GM23338 (cell line): ENCODE measurements around the gene LIN54. TPM values are rescaled to one million over a fixed set of nuclear protein-coding genes. Genes with fewer than 3 reads are reported as not detected.

Experiments used
- ATAC-seq: fragments of 200-7000 bp; cut with Tn5 transposase; 3 replicates; pipeline ENCODE4 v1.9.1; 2020
- DNase-seq: peaks from one replicate; pipeline ENCODE4 v3.0.0-alpha.2; 2015; ENCODE audit warnings: low spot score
- H2AFZ ChIP-seq: fragments of 200-600 bp; sonication (generic); 2 replicates; pipeline ENCODE4 v1.8.0; 2016; ENCODE audit warnings: antibody characterized with exemption, mild to moderate bottlenecking, moderate library complexity
- H3F3A ChIP-seq: fragments of 200-600 bp; sonication (generic); replicated peaks from 2 replicates; pipeline ENCODE4 v1.8.0; 2017; ENCODE audit warnings: antibody characterized with exemption, mixed run types, low read depth
- H3K27ac ChIP-seq: fragments of 200-600 bp; sonication (generic); 2 replicates; pipeline ENCODE4 v1.6.1; 2016; ENCODE audit warnings: low read depth
- H3K27me3 ChIP-seq: fragments of 200-600 bp; sonication (generic); 2 replicates; pipeline ENCODE4 v1.8.0; 2016; ENCODE audit warnings: mild to moderate bottlenecking, mixed run types, moderate library complexity; ENCODE audit not compliant: insufficient read depth
- H3K36me3 ChIP-seq: fragments of 200-600 bp; sonication (generic); 2 replicates; pipeline ENCODE4 v1.8.0; 2016; ENCODE audit warnings: mild to moderate bottlenecking; ENCODE audit not compliant: insufficient read depth
- H3K4me1 ChIP-seq: fragments of 200-600 bp; sonication (generic); 2 replicates; pipeline ENCODE4 v1.8.0; 2016; ENCODE audit warnings: mild to moderate bottlenecking, moderate library complexity; ENCODE audit not compliant: insufficient read depth
- H3K4me2 ChIP-seq: fragments of 200-600 bp; sonication (generic); 2 replicates; pipeline ENCODE4 v1.7.1; 2017; ENCODE audit warnings: mixed run types
- H3K4me3 ChIP-seq: fragments of 200-600 bp; sonication (generic); 2 replicates; pipeline ENCODE4 v1.6.1; 2016; ENCODE audit warnings: mixed run types
- H3K79me2 ChIP-seq: fragments of 200-600 bp; sonication (generic); replicated peaks from 2 replicates; pipeline ENCODE4 v1.8.0; 2017; ENCODE audit warnings: mild to moderate bottlenecking; ENCODE audit not compliant: insufficient read depth
- H3K9me2 ChIP-seq: fragments of 200-600 bp; sonication (generic); 2 replicates; pipeline ENCODE4 v1.8.0; 2017; ENCODE audit not compliant: insufficient read depth
- H4K20me1 ChIP-seq: fragments of 200-600 bp; sonication (generic); replicated peaks from 2 replicates; pipeline ENCODE4 v1.8.0; 2017; ENCODE audit warnings: mild to moderate bottlenecking; ENCODE audit not compliant: insufficient read depth
- H3K27ac Mint-ChIP-seq: 2 replicates; pipeline ENCODE4 v1.8.0; 2020; ENCODE audit warnings: inconsistent platforms, mild to moderate bottlenecking, moderate library complexity, mixed read lengths
- H3K27me3 Mint-ChIP-seq: 3 replicates; pipeline ENCODE4 v1.8.0; 2022; ENCODE audit warnings: low read depth, mild to moderate bottlenecking, moderate library complexity, mixed read lengths, inconsistent platforms; ENCODE audit not compliant: insufficient read depth, poor library complexity
- H3K36me3 Mint-ChIP-seq: 3 replicates; pipeline ENCODE4 v1.8.0; 2021; ENCODE audit warnings: low read depth, mild to moderate bottlenecking, inconsistent platforms, moderate library complexity, mixed read lengths
- H3K4me1 Mint-ChIP-seq: 3 replicates; pipeline ENCODE4 v1.8.0; 2020; ENCODE audit warnings: mild to moderate bottlenecking, inconsistent platforms, mixed read lengths
- H3K4me3 Mint-ChIP-seq: 3 replicates; pipeline ENCODE4 v1.8.0; 2021; ENCODE audit warnings: moderate library complexity, mild to moderate bottlenecking, inconsistent platforms, mixed read lengths
- H3K9me3 Mint-ChIP-seq: 3 replicates; pipeline ENCODE4 v1.8.0; 2020; ENCODE audit warnings: moderate library complexity, mild to moderate bottlenecking, inconsistent platforms, mixed read lengths
- CREB1 ChIP-seq: fragments of 250-450 bp; sonication (Bioruptor Pico); IDR thresholded peaks from 2 replicates; pipeline ENCODE4 v1.5.0; 2020; ENCODE audit warnings: low read depth, mild to moderate bottlenecking, moderate library complexity
- CTCF ChIP-seq, 2 experiments: fragments of 200-600 bp in 1 of 2; sonication (generic) in 1 of 2; conservative IDR thresholded peaks; 2 replicates each; pipeline versions ENCODE4 v1.5.1 to v1.6.1; 2016 to 2017; ENCODE audit warnings: antibody characterized with exemption in 2 of 2, low read depth in 2 of 2, mild to moderate bottlenecking in 2 of 2, moderate library complexity in 1 of 2
- ETS1 ChIP-seq: IDR thresholded peaks from 2 replicates; pipeline ENCODE4 v1.6.1; 2016; ENCODE audit warnings: antibody characterized with exemption
- EZH2 ChIP-seq: fragments of 200-600 bp; sonication (generic); IDR thresholded peaks from one replicate; pipeline ENCODE4 v1.8.0; 2017; ENCODE audit warnings: antibody characterized with exemption, mild to moderate bottlenecking, low read depth; ENCODE audit not compliant: unreplicated experiment
- EZH2phosphoT487 ChIP-seq: fragments of 200-600 bp; sonication (generic); IDR thresholded peaks from one replicate; pipeline ENCODE4 v1.8.1; 2018; ENCODE audit warnings: antibody characterized with exemption; ENCODE audit not compliant: unreplicated experiment
- JUNB ChIP-seq: IDR thresholded peaks from one replicate; pipeline ENCODE4 v1.6.1; 2016; ENCODE audit warnings: antibody characterized with exemption; ENCODE audit not compliant: unreplicated experiment
- NANOG ChIP-seq: IDR thresholded peaks from 2 replicates; pipeline ENCODE4 v1.6.1; 2016; ENCODE audit warnings: antibody characterized with exemption, borderline replicate concordance
- POLR2AphosphoS5 ChIP-seq: IDR thresholded peaks from 2 replicates; pipeline ENCODE4 v1.6.1; 2016; ENCODE audit warnings: antibody characterized with exemption, low read depth
- STAT1 ChIP-seq: IDR thresholded peaks from one replicate; pipeline ENCODE4 v1.6.1; 2016; ENCODE audit warnings: antibody characterized with exemption; ENCODE audit not compliant: unreplicated experiment
- ZNF114 ChIP-seq: fragments of 250-450 bp; sonication (Bioruptor Pico); IDR thresholded peaks from 2 replicates; pipeline ENCODE4 v1.5.0; 2020; ENCODE audit warnings: mild to moderate bottlenecking, moderate library complexity
- ZNF331 ChIP-seq: fragments of 250-450 bp; sonication (Bioruptor Pico); IDR thresholded peaks from 2 replicates; pipeline ENCODE4 v1.5.0; 2020; ENCODE audit warnings: low read depth, mild to moderate bottlenecking, moderate library complexity
- polyA plus RNA-seq: library from polyadenylated mRNA; unstranded; fragments of >200 nt; fragmentation: Nextera tagmentation; extraction: Ambion mirVana; gene quantifications from 2 replicates; pipeline ENCODE4 v1.2.1, GENCODE V29; 2016
- total RNA-seq: library from RNA; depleted of rRNA; stranded (reverse); fragments of >200 nt; shearing (Covaris generic); gene quantifications from 2 replicates; pipeline ENCODE4 v1.2.3, GENCODE V29; 2014
- TF ChIP-seq, protein P1 (sequence below): IDR thresholded peaks from one replicate; pipeline ENCODE4 v1.6.1; 2018; ENCODE audit warnings: antibody characterized with exemption; ENCODE audit not compliant: unreplicated experiment
- TF ChIP-seq, protein P2 (sequence below): fragments of 250-450 bp; sonication (Bioruptor Pico); IDR thresholded peaks from 2 replicates; pipeline ENCODE4 v1.5.0; 2020; ENCODE audit warnings: mild to moderate bottlenecking, moderate library complexity

Gene LIN54
- total and polyA plus RNA-seq, 2 experiments from 2014 or later = 4.0 to 11.2 TPM

DNA sequence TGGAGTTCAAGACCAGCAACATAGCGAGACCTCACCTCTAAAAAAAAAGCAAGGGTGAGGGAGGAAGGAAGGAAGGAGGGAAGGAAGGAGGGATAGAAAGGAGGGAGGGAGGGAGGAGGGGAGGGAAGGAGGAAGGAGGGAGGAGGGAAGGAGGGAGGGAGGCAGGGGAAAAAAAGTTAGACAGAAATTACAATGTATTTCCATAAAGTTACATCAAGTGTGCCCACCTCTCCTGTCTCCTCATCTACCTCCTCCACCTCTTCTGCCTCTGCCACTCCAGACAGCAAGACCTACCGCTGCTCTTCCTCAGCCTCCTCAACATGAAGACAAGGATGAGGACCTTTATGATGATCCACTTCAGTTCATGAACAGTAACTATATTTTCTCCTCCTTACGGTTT, 8.3 kb downstream of the LIN54 start:
- H3K36me3 ChIP-seq = no peaks in the 10 kb centered on the region
- peaks cover 35% of the 10 kb centered on the region for H3K79me2 ChIP-seq

More for the DNA sequence above, 8.3 kb downstream of the LIN54 start:
- no peak for TF ChIP-seq STAT1
- TF ChIP-seq EZH2phosphoT487 = no peak
- TF ChIP-seq, protein P1, sequence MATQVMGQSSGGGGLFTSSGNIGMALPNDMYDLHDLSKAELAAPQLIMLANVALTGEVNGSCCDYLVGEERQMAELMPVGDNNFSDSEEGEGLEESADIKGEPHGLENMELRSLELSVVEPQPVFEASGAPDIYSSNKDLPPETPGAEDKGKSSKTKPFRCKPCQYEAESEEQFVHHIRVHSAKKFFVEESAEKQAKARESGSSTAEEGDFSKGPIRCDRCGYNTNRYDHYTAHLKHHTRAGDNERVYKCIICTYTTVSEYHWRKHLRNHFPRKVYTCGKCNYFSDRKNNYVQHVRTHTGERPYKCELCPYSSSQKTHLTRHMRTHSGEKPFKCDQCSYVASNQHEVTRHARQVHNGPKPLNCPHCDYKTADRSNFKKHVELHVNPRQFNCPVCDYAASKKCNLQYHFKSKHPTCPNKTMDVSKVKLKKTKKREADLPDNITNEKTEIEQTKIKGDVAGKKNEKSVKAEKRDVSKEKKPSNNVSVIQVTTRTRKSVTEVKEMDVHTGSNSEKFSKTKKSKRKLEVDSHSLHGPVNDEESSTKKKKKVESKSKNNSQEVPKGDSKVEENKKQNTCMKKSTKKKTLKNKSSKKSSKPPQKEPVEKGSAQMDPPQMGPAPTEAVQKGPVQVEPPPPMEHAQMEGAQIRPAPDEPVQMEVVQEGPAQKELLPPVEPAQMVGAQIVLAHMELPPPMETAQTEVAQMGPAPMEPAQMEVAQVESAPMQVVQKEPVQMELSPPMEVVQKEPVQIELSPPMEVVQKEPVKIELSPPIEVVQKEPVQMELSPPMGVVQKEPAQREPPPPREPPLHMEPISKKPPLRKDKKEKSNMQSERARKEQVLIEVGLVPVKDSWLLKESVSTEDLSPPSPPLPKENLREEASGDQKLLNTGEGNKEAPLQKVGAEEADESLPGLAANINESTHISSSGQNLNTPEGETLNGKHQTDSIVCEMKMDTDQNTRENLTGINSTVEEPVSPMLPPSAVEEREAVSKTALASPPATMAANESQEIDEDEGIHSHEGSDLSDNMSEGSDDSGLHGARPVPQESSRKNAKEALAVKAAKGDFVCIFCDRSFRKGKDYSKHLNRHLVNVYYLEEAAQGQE = no peak
- no peak for TF ChIP-seq EZH2
- TF ChIP-seq NANOG = no peak
- TF ChIP-seq CTCF (conservative IDR thresholded peaks at IDR 0.05; ENCODE audit: low read depth in 2 of 2) = no peak
- TF ChIP-seq ZNF114 (CRISPR knock-in tag) = no peak
- TF ChIP-seq ETS1 = no peak
- no peak for TF ChIP-seq POLR2AphosphoS5
- no peak for TF ChIP-seq ZNF331
- TF ChIP-seq, protein P2, sequence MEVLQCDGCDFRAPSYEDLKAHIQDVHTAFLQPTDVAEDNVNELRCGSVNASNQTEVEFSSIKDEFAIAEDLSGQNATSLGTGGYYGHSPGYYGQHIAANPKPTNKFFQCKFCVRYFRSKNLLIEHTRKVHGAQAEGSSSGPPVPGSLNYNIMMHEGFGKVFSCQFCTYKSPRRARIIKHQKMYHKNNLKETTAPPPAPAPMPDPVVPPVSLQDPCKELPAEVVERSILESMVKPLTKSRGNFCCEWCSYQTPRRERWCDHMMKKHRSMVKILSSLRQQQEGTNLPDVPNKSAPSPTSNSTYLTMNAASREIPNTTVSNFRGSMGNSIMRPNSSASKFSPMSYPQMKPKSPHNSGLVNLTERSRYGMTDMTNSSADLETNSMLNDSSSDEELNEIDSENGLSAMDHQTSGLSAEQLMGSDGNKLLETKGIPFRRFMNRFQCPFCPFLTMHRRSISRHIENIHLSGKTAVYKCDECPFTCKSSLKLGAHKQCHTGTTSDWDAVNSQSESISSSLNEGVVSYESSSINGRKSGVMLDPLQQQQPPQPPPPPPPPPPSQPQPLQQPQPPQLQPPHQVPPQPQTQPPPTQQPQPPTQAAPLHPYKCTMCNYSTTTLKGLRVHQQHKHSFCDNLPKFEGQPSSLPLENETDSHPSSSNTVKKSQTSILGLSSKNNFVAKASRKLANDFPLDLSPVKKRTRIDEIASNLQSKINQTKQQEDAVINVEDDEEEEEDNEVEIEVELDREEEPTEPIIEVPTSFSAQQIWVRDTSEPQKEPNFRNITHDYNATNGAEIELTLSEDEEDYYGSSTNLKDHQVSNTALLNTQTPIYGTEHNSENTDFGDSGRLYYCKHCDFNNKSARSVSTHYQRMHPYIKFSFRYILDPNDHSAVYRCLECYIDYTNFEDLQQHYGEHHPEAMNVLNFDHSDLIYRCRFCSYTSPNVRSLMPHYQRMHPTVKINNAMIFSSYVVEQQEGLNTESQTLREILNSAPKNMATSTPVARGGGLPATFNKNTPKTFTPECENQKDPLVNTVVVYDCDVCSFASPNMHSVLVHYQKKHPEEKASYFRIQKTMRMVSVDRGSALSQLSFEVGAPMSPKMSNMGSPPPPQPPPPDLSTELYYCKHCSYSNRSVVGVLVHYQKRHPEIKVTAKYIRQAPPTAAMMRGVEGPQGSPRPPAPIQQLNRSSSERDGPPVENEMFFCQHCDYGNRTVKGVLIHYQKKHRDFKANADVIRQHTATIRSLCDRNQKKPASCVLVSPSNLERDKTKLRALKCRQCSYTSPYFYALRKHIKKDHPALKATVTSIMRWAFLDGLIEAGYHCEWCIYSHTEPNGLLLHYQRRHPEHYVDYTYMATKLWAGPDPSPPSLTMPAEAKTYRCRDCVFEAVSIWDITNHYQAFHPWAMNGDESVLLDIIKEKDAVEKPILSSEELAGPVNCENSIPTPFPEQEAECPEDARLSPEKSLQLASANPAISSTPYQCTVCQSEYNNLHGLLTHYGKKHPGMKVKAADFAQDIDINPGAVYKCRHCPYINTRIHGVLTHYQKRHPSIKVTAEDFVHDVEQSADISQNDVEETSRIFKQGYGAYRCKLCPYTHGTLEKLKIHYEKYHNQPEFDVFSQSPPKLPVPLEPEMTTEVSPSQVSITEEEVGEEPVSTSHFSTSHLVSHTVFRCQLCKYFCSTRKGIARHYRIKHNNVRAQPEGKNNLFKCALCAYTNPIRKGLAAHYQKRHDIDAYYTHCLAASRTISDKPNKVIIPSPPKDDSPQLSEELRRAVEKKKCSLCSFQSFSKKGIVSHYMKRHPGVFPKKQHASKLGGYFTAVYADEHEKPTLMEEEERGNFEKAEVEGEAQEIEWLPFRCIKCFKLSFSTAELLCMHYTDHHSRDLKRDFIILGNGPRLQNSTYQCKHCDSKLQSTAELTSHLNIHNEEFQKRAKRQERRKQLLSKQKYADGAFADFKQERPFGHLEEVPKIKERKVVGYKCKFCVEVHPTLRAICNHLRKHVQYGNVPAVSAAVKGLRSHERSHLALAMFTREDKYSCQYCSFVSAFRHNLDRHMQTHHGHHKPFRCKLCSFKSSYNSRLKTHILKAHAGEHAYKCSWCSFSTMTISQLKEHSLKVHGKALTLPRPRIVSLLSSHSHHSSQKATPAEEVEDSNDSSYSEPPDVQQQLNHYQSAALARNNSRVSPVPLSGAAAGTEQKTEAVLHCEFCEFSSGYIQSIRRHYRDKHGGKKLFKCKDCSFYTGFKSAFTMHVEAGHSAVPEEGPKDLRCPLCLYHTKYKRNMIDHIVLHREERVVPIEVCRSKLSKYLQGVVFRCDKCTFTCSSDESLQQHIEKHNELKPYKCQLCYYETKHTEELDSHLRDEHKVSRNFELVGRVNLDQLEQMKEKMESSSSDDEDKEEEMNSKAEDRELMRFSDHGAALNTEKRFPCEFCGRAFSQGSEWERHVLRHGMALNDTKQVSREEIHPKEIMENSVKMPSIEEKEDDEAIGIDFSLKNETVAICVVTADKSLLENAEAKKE (CRISPR knock-in tag) = no peak
- no peak for TF ChIP-seq JUNB
- TF ChIP-seq CREB1 (CRISPR knock-in tag) = no peak
- no peak overlapping the region for H2AFZ ChIP-seq
- H3F3A ChIP-seq = no peaks in the 10 kb centered on the region
- no peak overlapping the region for H3K4me3 ChIP-seq
- Mint-ChIP-seq H3K27me3 (peaks cover 4% of the 10 kb centered on the region), H3K27ac (no peak overlapping the region; the same call in 1 of the 2 replicates), H3K36me3 (no peaks in the 10 kb centered on the region), H3K4me3 (no peak overlapping the region), H3K9me3 (no peaks in the 10 kb centered on the region), H3K4me1 (peaks cover 2% of the 10 kb centered on the region; the same call in 1 of the 3 replicates)
- ATAC-seq (no peak), DNase-seq (no peak)
- no peaks in the 10 kb centered on the region for H4K20me1 ChIP-seq
- no peak overlapping the region for H3K4me2 ChIP-seq
- H3K27ac ChIP-seq = no peak overlapping the region
- no peaks in the 10 kb centered on the region for H3K4me1 ChIP-seq
- H3K27me3 ChIP-seq = no peaks in the 10 kb centered on the region
- no peaks in the 10 kb centered on the region for H3K9me2 ChIP-seq
